ENCODE measurements around the gene OOSP4A.

Gene OOSP4A

DNA sequence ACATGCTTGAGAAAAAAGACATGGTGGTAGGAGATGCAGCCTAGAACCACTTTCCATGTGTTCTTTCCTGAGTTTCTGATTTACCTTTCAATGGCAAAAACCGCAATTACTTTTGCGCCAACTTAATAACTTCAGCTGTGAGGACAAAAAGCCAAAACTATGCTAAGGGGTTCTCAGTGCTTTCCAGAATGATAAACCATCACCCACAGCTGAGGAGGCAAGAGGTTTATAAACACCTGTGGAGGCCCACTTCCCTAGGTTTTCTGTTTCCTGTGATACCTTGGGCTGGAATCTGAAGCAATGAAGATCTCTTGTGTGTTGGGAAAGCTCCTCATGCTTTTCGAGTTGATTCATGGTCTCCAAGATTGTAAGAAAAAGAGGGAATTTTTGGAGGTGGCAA lies at the start of gene OOSP4A:
TSS of gene OOSP4A (plus strand) at position 301 of the 400 bp plus-strand sequence. CDS start at position 301, 0 bp downstream.
- Mint-ChIP-seq H3K27me3 (no peaks in the 10 kb centered on the region), H3K4me1 (no peaks in the 10 kb centered on the region)
- ATAC-seq: no peak

DNA sequence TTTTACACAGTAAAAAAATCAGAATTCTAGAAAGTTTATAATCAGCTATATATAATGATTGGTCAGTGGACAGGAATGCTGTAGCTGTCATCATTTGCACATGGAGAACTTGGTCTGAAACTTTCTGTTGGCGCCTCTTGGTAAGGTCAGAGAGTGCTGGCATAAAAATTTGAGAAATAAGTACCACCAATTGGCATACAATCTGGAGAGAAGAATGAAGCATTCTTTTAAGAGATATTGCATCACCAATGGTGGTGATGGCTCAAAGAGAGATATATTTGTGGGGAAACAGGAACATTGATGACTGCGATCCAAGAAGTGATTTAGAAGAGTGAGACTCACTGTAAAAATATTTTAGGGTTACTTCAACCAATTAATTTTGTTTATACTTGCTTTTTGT lies 45.4 kb upstream of the OOSP4A start:
- no peak for ATAC-seq

More for the DNA sequence above, at the start of gene OOSP4A:
- Mint-ChIP-seq H3K27ac (peak within 1 kb of the TSS in 1 of 2 donors; percentile 76), H3K9me3 (no peaks in the 10 kb centered on the region), H3K4me3 (no peak within 1 kb of the TSS)
- no peak for DNase-seq

DNA sequence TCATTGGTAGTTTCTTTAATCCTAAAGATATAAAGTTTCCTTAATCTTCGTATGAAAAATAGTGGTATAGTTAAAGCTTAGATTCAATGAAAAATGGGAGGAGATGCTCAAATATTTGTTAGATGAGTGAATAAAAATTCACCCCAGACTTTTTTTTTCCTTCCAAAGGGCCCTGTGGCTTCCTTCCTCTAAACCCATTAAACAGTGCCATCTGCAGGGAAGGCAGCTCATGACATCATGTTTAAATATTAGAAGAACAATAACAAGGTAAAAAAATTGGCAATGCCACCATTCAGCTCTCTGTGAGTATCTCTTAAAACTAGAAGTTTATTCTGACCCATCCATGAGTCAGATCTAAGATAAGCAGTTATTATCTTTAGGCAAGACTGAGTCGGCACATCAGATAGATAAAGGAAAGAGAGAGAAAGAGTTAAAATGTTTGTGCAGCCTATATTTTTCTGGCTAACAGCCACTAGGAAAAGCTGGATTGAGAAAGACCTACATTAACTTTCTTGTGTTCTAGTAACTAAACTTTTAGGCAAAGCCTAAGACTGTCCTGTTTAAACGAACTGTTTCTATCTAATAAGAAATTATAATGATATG lies 44.7 kb upstream of the OOSP4A start:
- Mint-ChIP-seq H3K4me3 (no peak overlapping the region), H3K9me3 (peaks cover 22 to 41% of the 10 kb centered on the region in 2 donors), H3K4me1 (no peaks in the 10 kb centered on the region), H3K27me3 (no peaks in the 10 kb centered on the region), H3K27ac (no peak overlapping the region)
- no peak for DNase-seq
- ATAC-seq: no peak

More for the DNA sequence above, 45.4 kb upstream of the OOSP4A start:
- H3K4me3 Mint-ChIP-seq: no peak overlapping the region
- H3K9me3 Mint-ChIP-seq: peaks cover 18 to 35% of the 10 kb centered on the region in 2 donors
- no peak for DNase-seq
- H3K27me3 Mint-ChIP-seq: peaks cover 2% of the 10 kb centered on the region
- H3K27ac Mint-ChIP-seq: no peak overlapping the region
- H3K4me1 Mint-ChIP-seq: no peaks in the 10 kb centered on the region

DNA sequence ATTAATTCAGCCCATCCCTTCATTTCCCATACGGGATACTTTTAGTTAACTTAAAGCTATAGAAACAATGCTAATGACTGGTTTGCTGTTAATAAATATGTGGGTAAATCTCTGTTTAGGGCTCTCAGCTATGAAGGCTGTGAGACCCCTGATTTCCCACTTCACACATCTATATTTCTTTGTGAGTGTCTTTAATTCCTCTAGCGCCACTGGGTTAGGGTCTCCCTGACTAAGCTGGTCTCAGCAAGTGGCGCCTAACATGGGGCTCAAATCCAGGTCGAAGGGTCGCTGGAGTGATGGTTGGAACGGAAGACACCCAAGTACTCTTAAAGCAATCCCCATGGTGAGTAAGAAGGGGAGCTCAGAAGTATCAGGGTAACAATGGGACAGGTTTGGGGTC lies 40.0 kb upstream of the OOSP4A start:
- ATAC-seq: no peak
- no peak for DNase-seq
- Mint-ChIP-seq H3K4me3 (no peak overlapping the region), H3K4me1 (no peaks in the 10 kb centered on the region), H3K27me3 (no peaks in the 10 kb centered on the region), H3K27ac (no peak overlapping the region), H3K9me3 (peaks cover 25 to 49% of the 10 kb centered on the region in 2 donors)

DNA sequence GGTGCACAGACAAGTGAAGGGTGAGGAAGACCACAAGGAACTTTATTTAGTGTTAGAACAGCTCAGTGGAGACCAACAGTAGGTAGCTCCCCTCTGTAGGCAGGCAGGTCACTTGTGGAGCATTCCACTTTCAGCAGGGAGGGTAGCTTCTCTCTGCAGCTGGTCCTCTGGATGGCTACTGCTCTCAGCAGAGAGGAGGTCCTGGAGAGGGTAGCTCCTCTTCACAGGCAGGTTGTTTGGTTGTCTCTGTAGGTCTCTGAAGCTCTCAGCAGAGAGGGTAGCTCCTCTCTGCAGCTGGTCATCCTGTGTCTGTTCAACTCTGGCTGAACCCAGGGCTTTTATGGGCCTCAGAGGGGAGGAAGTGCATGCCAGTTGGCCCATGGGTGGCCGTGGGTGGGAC lies 32.1 kb upstream of the OOSP4A start:
- ATAC-seq: no peak
- H3K27me3 Mint-ChIP-seq: no peaks in the 10 kb centered on the region
- H3K27ac Mint-ChIP-seq: no peak overlapping the region
- no peak for DNase-seq
- no peak overlapping the region for H3K4me3 Mint-ChIP-seq
- H3K4me1 Mint-ChIP-seq: no peaks in the 10 kb centered on the region
- H3K9me3 Mint-ChIP-seq: peaks cover 8 to 10% of the 10 kb centered on the region in 2 donors

GRCh38 chr11:59938132-59938531 lies 25.7 kb upstream of the OOSP4A start, which contains the start of gene OOSP1:
Gene OOSP1 (plus strand): TSS chr11:59938432. CDS start chr11:59938455, 23 bp downstream.
- no peaks in the 10 kb centered on the region for H3K4me1 Mint-ChIP-seq
- H3K27me3 Mint-ChIP-seq: no peaks in the 10 kb centered on the region
- no peak within 1 kb of the TSS for H3K4me3 Mint-ChIP-seq
- H3K9me3 Mint-ChIP-seq: no peaks in the 10 kb centered on the region
- ATAC-seq (no peak), DNase-seq (no peak)
- H3K27ac Mint-ChIP-seq: peak within 1 kb of the TSS in 1 of 2 donors; percentile 63

GRCh38 chr11:59938718-59939117 lies 25.1 kb upstream of the OOSP4A start:
- no peak for ATAC-seq

GRCh38 chr11:59939482-59939881 lies 24.4 kb upstream of the OOSP4A start:
- ATAC-seq (no peak), DNase-seq (no peak)
- H3K27ac Mint-ChIP-seq: peak overlapping the region; percentile 0 to 63
- no peaks in the 10 kb centered on the region for H3K9me3 Mint-ChIP-seq
- no peaks in the 10 kb centered on the region for H3K27me3 Mint-ChIP-seq
- H3K4me3 Mint-ChIP-seq: no peak overlapping the region
- no peaks in the 10 kb centered on the region for H3K4me1 Mint-ChIP-seq

More at GRCh38 chr11:59938718-59939117, 25.1 kb upstream of the OOSP4A start:
- Mint-ChIP-seq H3K4me1 (no peaks in the 10 kb centered on the region), H3K4me3 (no peak overlapping the region), H3K27me3 (no peaks in the 10 kb centered on the region), H3K9me3 (no peaks in the 10 kb centered on the region), H3K27ac (no peak overlapping the region)
- DNase-seq: no peak

GRCh38 chr11:59941091-59941490 lies 22.7 kb upstream of the OOSP4A start:
- Mint-ChIP-seq H3K27me3 (peaks cover 6% of the 10 kb centered on the region), H3K4me3 (no peak overlapping the region), H3K4me1 (no peaks in the 10 kb centered on the region), H3K27ac (no peak overlapping the region), H3K9me3 (no peaks in the 10 kb centered on the region)
- DNase-seq: no peak
- ATAC-seq: no peak

DNA sequence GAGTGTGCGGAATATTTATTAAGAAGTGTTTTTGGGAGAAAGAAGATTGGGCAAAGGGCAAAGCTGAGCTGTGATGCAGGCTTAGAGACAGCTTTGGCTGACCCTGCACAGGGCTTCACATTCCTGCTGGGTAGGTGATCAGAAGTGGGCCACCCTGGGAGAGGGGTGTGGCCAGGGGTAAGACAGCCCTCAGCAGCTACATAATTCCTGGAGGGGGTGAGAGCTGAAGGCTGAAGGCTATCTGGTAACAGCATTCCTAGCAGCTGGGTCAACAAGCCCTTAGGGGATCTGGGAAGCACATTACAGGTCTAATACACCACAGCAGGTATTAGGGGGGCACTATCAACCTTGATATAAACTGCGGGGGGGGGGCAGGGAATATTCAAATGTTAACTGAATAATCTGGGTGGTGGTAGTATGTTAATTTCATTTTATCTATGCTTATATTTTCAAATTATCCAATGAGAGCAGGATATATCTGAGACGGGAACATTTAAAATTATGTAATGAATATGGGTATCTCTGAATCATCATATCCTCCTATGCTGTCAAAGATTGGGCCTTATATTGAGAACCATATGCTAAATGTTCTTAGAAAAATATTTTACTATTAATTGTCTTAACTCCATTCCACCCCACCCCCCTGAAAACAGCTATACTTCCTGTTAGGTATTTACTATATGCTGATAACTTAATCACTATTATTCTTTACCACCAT lies 19.7 kb upstream of the OOSP4A start:
- Mint-ChIP-seq H3K9me3 (no peaks in the 10 kb centered on the region), H3K27ac (no peak overlapping the region), H3K27me3 (peaks cover 12% of the 10 kb centered on the region), H3K4me1 (no peaks in the 10 kb centered on the region), H3K4me3 (no peak overlapping the region)
- no peak for ATAC-seq
- DNase-seq: no peak

- Mint-ChIP-seq H3K27me3 (peaks cover 15% of the 10 kb centered on the region), H3K4me1 (no peaks in the 10 kb centered on the region), H3K27ac (no peak overlapping the region), H3K4me3 (no peak overlapping the region), H3K9me3 (no peaks in the 10 kb centered on the region)
- ATAC-seq: no peak
- DNase-seq: no peak
Measured at GRCh38 chr11:59944720-59945119, 19.1 kb upstream of the OOSP4A start.

GRCh38 chr11:59953463-59954218 lies 10.2 kb upstream of the OOSP4A start:
- Mint-ChIP-seq H3K27ac (no peak overlapping the region), H3K4me1 (no peaks in the 10 kb centered on the region), H3K4me3 (no peak overlapping the region), H3K9me3 (no peaks in the 10 kb centered on the region), H3K27me3 (peaks cover 28% of the 10 kb centered on the region)
- DNase-seq (no peak), ATAC-seq (no peak)

- Mint-ChIP-seq H3K4me1 (no peaks in the 10 kb centered on the region), H3K27ac (no peak overlapping the region), H3K9me3 (no peaks in the 10 kb centered on the region), H3K4me3 (no peak overlapping the region), H3K27me3 (peaks cover 28% of the 10 kb centered on the region)
- ATAC-seq (no peak), DNase-seq (no peak)
Measured at GRCh38 chr11:59954219-59954847, 9.5 kb upstream of the OOSP4A start.

- ATAC-seq (no peak), DNase-seq (no peak)
- H3K9me3 Mint-ChIP-seq: no peaks in the 10 kb centered on the region
- no peak overlapping the region for H3K4me3 Mint-ChIP-seq
- peaks cover 8% of the 10 kb centered on the region for H3K27me3 Mint-ChIP-seq
- H3K4me1 Mint-ChIP-seq: no peaks in the 10 kb centered on the region
- no peak overlapping the region for H3K27ac Mint-ChIP-seq
Measured at GRCh38 chr11:59957094-59957493, 6.7 kb upstream of the OOSP4A start.

DNA sequence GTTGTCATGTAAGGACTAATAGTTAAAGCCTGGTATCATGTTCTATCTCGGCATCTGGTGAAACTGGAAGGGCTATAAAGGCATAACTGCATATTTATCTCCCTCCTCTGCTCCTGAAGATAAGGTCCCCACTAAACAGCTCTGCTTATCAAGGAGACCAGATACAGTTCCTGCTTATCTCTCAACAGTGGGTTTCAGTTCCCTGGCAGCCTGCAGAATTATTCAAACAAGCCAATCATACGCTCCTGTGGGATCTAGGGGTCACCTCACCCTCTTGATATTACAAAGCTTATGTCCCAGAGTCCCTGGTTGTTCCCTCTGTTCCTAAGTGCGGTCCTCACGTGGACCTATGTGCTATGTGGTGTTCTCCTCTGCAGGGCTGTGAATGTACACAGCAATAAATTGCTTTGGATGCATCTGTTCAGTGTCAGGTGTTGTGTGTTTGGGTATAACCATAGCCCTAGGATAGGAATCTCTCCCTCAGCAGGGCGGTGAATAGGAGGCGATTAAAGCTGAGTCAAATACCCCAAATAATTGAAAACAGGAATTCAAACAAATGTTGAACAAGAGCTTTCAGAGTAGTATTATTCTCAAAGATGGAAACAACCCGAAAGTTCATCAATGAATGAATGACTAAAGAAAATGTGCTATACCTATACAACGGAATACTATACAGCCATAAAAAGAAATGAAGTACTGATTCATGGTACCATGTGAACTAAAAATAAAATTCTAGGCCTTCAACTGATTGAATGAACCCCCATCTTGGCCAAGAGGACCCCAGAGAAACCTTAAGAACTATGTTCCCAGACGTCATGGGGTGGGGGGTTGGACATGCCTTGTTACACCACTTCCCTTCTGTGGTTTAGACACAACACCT lies 3.1 kb upstream of the OOSP4A start:
- H3K4me1 Mint-ChIP-seq: no peaks in the 10 kb centered on the region
- no peak overlapping the region for H3K4me3 Mint-ChIP-seq
- no peaks in the 10 kb centered on the region for H3K9me3 Mint-ChIP-seq
- ATAC-seq (no peak), DNase-seq (no peak)
- peak overlapping the region; percentile 30 to 46 for H3K27ac Mint-ChIP-seq
- H3K27me3 Mint-ChIP-seq: peaks cover 8% of the 10 kb centered on the region

Data from stimulated activated naive CD8-positive, alpha-beta T cell treated with anti-CD3 and anti-CD28 coated beads, Interleukin-15, amount 100 ng/mL, for 72 hours (primary cell).